H1 (cell line): ENCODE results near the gene TNRC6C. TPM values are rescaled to one million over a fixed set of nuclear protein-coding genes. Genes with fewer than 3 reads are reported as not detected.
A peak's percentile ranks its signal among the peaks of the same experiment; 100 is the strongest.

Source experiments
- CTCF ChIA-PET: fragments of 300-600 bp; sonication (Branson Sonifier 250); formaldehyde crosslinking; loops from one replicate; lab custom pipeline; 2021; ENCODE audit not compliant: partially characterized antibody; lab: Charles Lee
- POLR2A ChIA-PET: fragments of 300-600 bp; sonication (Branson Sonifier 250); formaldehyde crosslinking; loops from one replicate; lab custom pipeline; 2021; ENCODE audit warnings: inconsistent platforms; ENCODE audit not compliant: partially characterized antibody; lab: Charles Lee
- DNase-seq, 2 experiments: peaks; one replicate each; pipeline versions ENCODE4 v3.0.0 to v3.0.0-alpha.2; 2010 to 2022; ENCODE audit warnings: low spot score in 2 of 2, low read depth in 1 of 2, mixed read lengths in 1 of 2
- FAIRE-seq: peaks from 2 replicates; lab custom pipeline; 2011; peaks lifted over from hg19 to GRCh38; lab: Jason Lieb, UNC
- H2AFZ ChIP-seq: 2 replicates; pipeline ENCODE4 v1.8.1; 2012; ENCODE audit warnings: low read length, inconsistent platforms
- H2AK5ac ChIP-seq: 2 replicates; pipeline ENCODE4 v1.6.1; 2013; ENCODE audit warnings: low read depth, low read length
- H2BK120ac ChIP-seq: replicated peaks from 2 replicates; pipeline ENCODE3; 2013; ENCODE audit warnings: low read depth, low read length, inconsistent platforms
- H2BK12ac ChIP-seq: 2 replicates; pipeline ENCODE4 v1.6.1; 2013; ENCODE audit warnings: low read depth, low read length
- H2BK15ac ChIP-seq: 2 replicates; pipeline ENCODE4 v1.6.1; 2013; ENCODE audit warnings: low read length
- H2BK20ac ChIP-seq: 2 replicates; pipeline ENCODE4 v1.6.1; 2013; ENCODE audit warnings: low read length
- H2BK5ac ChIP-seq: 2 replicates; pipeline ENCODE4 v1.6.1; 2013; ENCODE audit warnings: low read depth, low read length
- H3K14ac ChIP-seq: 2 replicates; pipeline ENCODE4 v1.6.1; 2013; ENCODE audit warnings: inconsistent platforms; ENCODE audit not compliant: insufficient read length
- H3K18ac ChIP-seq: 2 replicates; pipeline ENCODE4 v1.6.1; 2013; ENCODE audit warnings: low read length; ENCODE audit errors: extremely low read depth
- H3K23ac ChIP-seq: 2 replicates; pipeline ENCODE4 v1.6.1; 2013; ENCODE audit warnings: inconsistent platforms; ENCODE audit not compliant: insufficient read length
- H3K23me2 ChIP-seq: 2 replicates; pipeline ENCODE4 v1.6.1; 2013; ENCODE audit warnings: low read depth, low read length
- H3K27ac ChIP-seq: 2 replicates; pipeline ENCODE4 v1.6.1; 2011; ENCODE audit warnings: low read depth, low read length, inconsistent platforms
- H3K27me3 ChIP-seq, 4 experiments: replicated peaks in 1 of 4; 1 replicate in 1 of 4; 2 replicates in 3 of 4; pipeline versions ENCODE4 v1.6.1 to v1.8.1; 2011 to 2013; ENCODE audit warnings: low read length in 3 of 4, mild to moderate bottlenecking in 3 of 4, inconsistent platforms in 2 of 4, mixed read lengths in 2 of 4, moderate library complexity in 1 of 4; ENCODE audit not compliant: control insufficient read depth in 3 of 4, insufficient read depth in 3 of 4; ENCODE audit errors: extremely low read depth in 1 of 4
- H3K36me3 ChIP-seq, 4 experiments: 2 replicates each; pipeline versions ENCODE4 v1.6.1 to v1.8.1; 2011 to 2013; ENCODE audit warnings: mild to moderate bottlenecking in 4 of 4, low read length in 3 of 4, moderate library complexity in 2 of 4, control low read depth in 1 of 4, inconsistent platforms in 1 of 4; ENCODE audit not compliant: insufficient read depth in 4 of 4, control insufficient read depth in 2 of 4
- H3K4ac ChIP-seq: replicated peaks from 2 replicates; pipeline ENCODE3; 2013; ENCODE audit warnings: low read length, low read depth, mixed read lengths, inconsistent platforms; ENCODE audit not compliant: insufficient read length
- H3K4me1 ChIP-seq, 4 experiments: replicated peaks in 1 of 4; 1 replicate in 1 of 4; 2 replicates in 3 of 4; pipeline versions ENCODE4 v1.6.1 to v1.8.1; 2011 to 2013; ENCODE audit warnings: low read length in 3 of 4, inconsistent platforms in 2 of 4, mixed read lengths in 1 of 4; ENCODE audit not compliant: insufficient read depth in 4 of 4, control insufficient read depth in 3 of 4
- H3K4me2 ChIP-seq, 2 experiments: 2 replicates each; pipeline versions ENCODE4 v1.6.1 to v1.8.1; 2011 to 2013; ENCODE audit warnings: low read depth in 2 of 2, low read length in 2 of 2, control low read depth in 1 of 2, inconsistent platforms in 1 of 2, mild to moderate bottlenecking in 1 of 2; ENCODE audit not compliant: insufficient read depth in 1 of 2
- H3K4me3 ChIP-seq, 4 experiments: fragments of 200-600, 300-600 bp in 1 of 4; sonication (generic), shearing (Covaris generic), sonication (Bioruptor Twin) in 1 of 4; 2 replicates each; pipeline versions ENCODE4 v1.5.1 to v1.8.1; 2011 to 2016; ENCODE audit warnings: low read length in 4 of 4, low read depth in 3 of 4, control low read depth in 2 of 4, inconsistent platforms in 2 of 4, mild to moderate bottlenecking in 2 of 4, mixed read lengths in 1 of 4, moderate library complexity in 1 of 4; ENCODE audit not compliant: insufficient read depth in 2 of 4; ENCODE audit errors: extremely low read depth in 1 of 4
- H3K56ac ChIP-seq: replicated peaks from 2 replicates; pipeline ENCODE3; 2013; ENCODE audit warnings: low read depth, mild to moderate bottlenecking, mixed read lengths, low read length, inconsistent platforms; ENCODE audit not compliant: insufficient read length
- H3K79me1 ChIP-seq: 2 replicates; pipeline ENCODE4 v1.6.1; 2013; ENCODE audit warnings: low read depth, low read length, control low read depth
- H3K79me2 ChIP-seq, 2 experiments: 2 replicates each; pipeline versions ENCODE4 v1.6.1 to v1.8.1; 2012 to 2013; ENCODE audit warnings: low read length in 2 of 2, mild to moderate bottlenecking in 2 of 2, inconsistent platforms in 1 of 2; ENCODE audit not compliant: insufficient read depth in 2 of 2, control insufficient read depth in 1 of 2
- H3K9ac ChIP-seq, 4 experiments: replicated peaks in 1 of 4; 1 replicate in 1 of 4; 2 replicates in 3 of 4; pipeline versions ENCODE4 v1.6.1 to v1.8.1; 2011 to 2013; ENCODE audit warnings: low read depth in 3 of 4, low read length in 3 of 4, control low read depth in 2 of 4, mild to moderate bottlenecking in 2 of 4, moderate library complexity in 2 of 4, inconsistent platforms in 1 of 4; ENCODE audit errors: extremely low read depth in 1 of 4
- H3K9me3 ChIP-seq, 2 experiments: 2 replicates each; pipeline versions ENCODE4 v1.6.1 to v1.8.1; 2012 to 2013; ENCODE audit warnings: mild to moderate bottlenecking in 2 of 2, moderate library complexity in 2 of 2, control low read depth in 1 of 2, inconsistent platforms in 1 of 2, low read depth in 1 of 2, low read length in 1 of 2, mixed read lengths in 1 of 2; ENCODE audit not compliant: insufficient read depth in 2 of 2
- H4K20me1 ChIP-seq, 2 experiments: replicated peaks in 1 of 2; 2 replicates each; pipeline versions ENCODE3 to v1.8.1; 2011 to 2013; ENCODE audit warnings: inconsistent platforms in 2 of 2, low read length in 2 of 2, mild to moderate bottlenecking in 1 of 2; ENCODE audit not compliant: insufficient read depth in 2 of 2, control insufficient read depth in 1 of 2
- H4K5ac ChIP-seq: 2 replicates; pipeline ENCODE4 v1.6.1; 2013; ENCODE audit warnings: low read length, low read depth, mixed read lengths, inconsistent platforms; ENCODE audit not compliant: insufficient read length
- H4K8ac ChIP-seq: 2 replicates; pipeline ENCODE4 v1.8.0; 2013; ENCODE audit warnings: mild to moderate bottlenecking, moderate library complexity, low read length, inconsistent platforms; ENCODE audit not compliant: insufficient read depth; ENCODE audit errors: extremely low read depth
- H4K91ac ChIP-seq: replicated peaks from 2 replicates; pipeline ENCODE3; 2013; ENCODE audit warnings: low read length, mixed read lengths, inconsistent platforms; ENCODE audit not compliant: insufficient read length
- BACH1 ChIP-seq: IDR thresholded peaks from 2 replicates; pipeline ENCODE4 v1.6.1; 2012; ENCODE audit warnings: low read length, improper control_type of control experiment
- NRF1 ChIP-seq: IDR thresholded peaks from 2 replicates; pipeline ENCODE4 v1.6.1; 2011; ENCODE audit warnings: mild to moderate bottlenecking, low read depth, low read length, improper control_type of control experiment
- POLR2A ChIP-seq, 2 experiments: IDR thresholded peaks; 1 replicate in 1 of 2; 2 replicates in 1 of 2; pipeline ENCODE4 v1.6.1; 2011; ENCODE audit warnings: low read depth in 2 of 2, low read length in 2 of 2, mild to moderate bottlenecking in 2 of 2; ENCODE audit errors: control extremely low read depth in 1 of 2
- POLR2AphosphoS5 ChIP-seq: IDR thresholded peaks from 2 replicates; pipeline ENCODE4 v1.6.1; 2011; ENCODE audit warnings: low read depth, low read length
- SAP30 ChIP-seq: fragments of 300-600 bp; sonication (generic); IDR thresholded peaks from 2 replicates; pipeline ENCODE4 v1.7.1; 2012; ENCODE audit warnings: low read length, moderate library complexity, mild to moderate bottlenecking, inconsistent platforms; ENCODE audit not compliant: insufficient read depth, insufficient replicate concordance
- SIRT6 ChIP-seq: IDR thresholded peaks from one replicate; pipeline ENCODE4 v1.7.1; 2012; ENCODE audit warnings: low read length, inconsistent platforms
- SP1 ChIP-seq: IDR thresholded peaks from 2 replicates; pipeline ENCODE4 v1.6.1; 2011; ENCODE audit warnings: low read depth, low read length
- SP4 ChIP-seq: IDR thresholded peaks from 2 replicates; pipeline ENCODE4 v1.6.1; 2012; ENCODE audit warnings: low read length, inconsistent platforms
- TAF1 ChIP-seq: IDR thresholded peaks from 2 replicates; pipeline ENCODE4 v1.6.1; 2011; ENCODE audit warnings: mild to moderate bottlenecking, low read depth, low read length
- TEAD4 ChIP-seq: IDR thresholded peaks from 2 replicates; pipeline ENCODE4 v1.6.1; 2012; ENCODE audit warnings: low read depth, low read length, inconsistent platforms, mixed read lengths
- WGBS, 2 experiments: shearing (Covaris generic) in 1 of 2; methylation state at CpG; one replicate each; pipeline versions ENCODE4 v1.1.6 to v1.1.7; 2013 to 2015; ENCODE audit warnings: low lambda C conversion rate in 2 of 2, mixed read lengths in 2 of 2, inconsistent platforms in 1 of 2, low coverage in 1 of 2, missing lambda C conversion rate in 1 of 2; ENCODE audit not compliant: insufficient replicate concordance in 2 of 2, insufficient coverage in 1 of 2, insufficient read length in 1 of 2; ENCODE audit errors: extremely low coverage in 1 of 2, missing lambda C conversion rate in 1 of 2; 5-methylcytosine and 5-hydroxymethylcytosine counted together
- polyA plus RNA-seq, 7 experiments: library from polyadenylated mRNA; depleted of rRNA in 3 of 7; stranded (reverse) in 5 of 7; unstranded in 2 of 7; fragments of >200 nt in 5 of 7; fragments of 200-250 nt in 2 of 7; gene quantifications; 1 replicate in 5 of 7; 2 replicates in 1 of 7; 4 replicates in 1 of 7; pipeline versions ENCODE4 v1.2.1 to v1.2.3, GENCODE V29; 2011 to 2013; ENCODE audit warnings: missing spikeins in 2 of 7, mixed read lengths in 2 of 7
- total RNA-seq: library from RNA; stranded (reverse); fragmentation: NEBNext Ultra II Directional; extraction: Animal tissue kit (Norgen Biotek cat#: 25700); gene quantifications from 2 replicates; pipeline ENCODE4 v1.2.1, GENCODE V29; 2021
- TF ChIP-seq, protein P1 (sequence below): IDR thresholded peaks from 2 replicates; pipeline ENCODE4 v1.6.1; 2011; ENCODE audit warnings: low read depth, mild to moderate bottlenecking, low read length; ENCODE audit not compliant: insufficient read depth

Gene TNRC6C
- total and polyA plus RNA-seq, 2 of the 8 experiments (the other 6 are each of a cell fraction or from before 2014, with no cell fraction given), result 2.8 to 28.9 TPM

DNA sequence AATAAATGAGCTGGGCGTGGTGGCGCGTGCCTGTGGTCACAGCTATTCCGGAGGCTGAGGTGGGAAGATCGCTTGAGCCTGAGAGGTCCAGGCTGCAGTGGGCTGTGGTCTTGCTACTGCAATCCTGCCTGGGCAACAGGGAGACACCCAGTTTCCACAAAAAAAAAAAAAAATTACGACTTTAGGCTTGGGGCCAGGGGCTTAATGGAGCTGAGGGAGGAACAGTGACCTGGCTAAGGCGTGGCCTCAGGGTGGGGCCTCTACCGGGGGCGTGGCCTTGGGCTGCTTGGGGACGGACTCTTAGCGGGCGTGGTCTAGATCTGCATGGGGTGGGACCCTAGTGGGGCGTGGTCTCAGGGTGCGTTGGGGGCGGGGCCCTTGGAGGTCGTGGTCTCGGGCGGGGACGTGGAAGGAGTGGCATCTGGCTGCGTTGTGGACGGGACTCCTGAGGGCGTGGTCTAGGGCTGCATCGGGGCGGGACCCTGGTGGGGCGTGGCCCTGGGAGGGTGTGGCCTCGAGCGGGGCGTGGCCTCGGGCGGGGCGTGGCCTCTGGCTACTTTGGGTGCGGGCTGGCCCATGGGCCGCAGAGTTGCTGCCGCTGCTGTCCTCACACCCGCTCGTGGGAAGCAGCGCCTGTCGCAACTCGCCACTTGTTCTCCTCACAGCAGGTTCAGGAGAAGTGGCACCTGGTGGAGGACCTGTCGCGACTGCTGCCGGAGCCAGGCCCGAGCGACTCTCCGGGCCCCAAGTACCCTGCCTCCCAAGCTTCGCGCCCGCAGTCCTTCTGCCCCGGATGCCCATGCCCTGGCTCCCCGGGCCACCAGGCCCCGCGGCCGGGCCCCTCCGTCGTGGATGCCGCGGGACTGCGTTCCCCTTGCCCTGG is 181.9 kb downstream of the TNRC6C start:
- peak; percentile 39 for FAIRE-seq
- Histone ChIP-seq H3K9ac (no peak overlapping the region), H3K23ac (no peak overlapping the region), H3K79me1 (no peaks in the 10 kb centered on the region), H3K9me3 (no peaks in the 10 kb centered on the region), H3K4me3 (peak overlapping the region in 3 of 4 experiments; percentile 18 to 45 (median 24); a peak in 5 of 8 replicates), H2BK20ac (no peak overlapping the region), H2AK5ac (no peak overlapping the region), H2BK15ac (no peak overlapping the region), H3K23me2 (peaks cover 2% of the 10 kb centered on the region; the same call in 1 of the 2 replicates), H2BK5ac (peak overlapping the region; percentile 32; the same call in 1 of the 2 replicates), H3K27ac (no peak overlapping the region), H3K56ac (no peak overlapping the region), H3K36me3 (no peaks in the 10 kb centered on the region), H4K5ac (no peak overlapping the region), H3K14ac (no peak overlapping the region), H2BK12ac (no peak overlapping the region), H3K27me3 (0 out of 7 replicates have a peak, but pooled peaks cover 0 to 2% (median 0%) of the 10 kb centered on the region in 4 experiments), H3K79me2 (no peaks in the 10 kb centered on the region), H2BK120ac (no peak overlapping the region), H3K4me2 (peak overlapping the region; percentile 49 to 69), H4K91ac (no peak overlapping the region), H3K4ac (no peak overlapping the region), H3K4me1 (peaks cover 0 to 6% (median 5%) of the 10 kb centered on the region in 4 experiments; a peak in 3 of 7 replicates), H2AFZ (peak overlapping the region; percentile 57; the same call in 1 of the 2 replicates), H3K18ac (no peak overlapping the region), H4K20me1 (peaks cover 0 to 3% of the 10 kb centered on the region in 2 experiments), H4K8ac (peak overlapping the region; percentile 80; the same call in 1 of the 2 replicates)
- DNase-seq, result peak; percentile 98 to 100
- 29% methylated on average over 50 of the region's 58 CpGs; no CpG with 5 or more reads in 1 of the 2 experiments for WGBS, 2 experiments
- ChIA-PET POLR2A (interaction anchor here (0.9 to 6.2 kb wide), 5 partner anchors 12 to 31 kb away, joined by 3 to 40 read pairs (median 6); partner anchors contain the start of gene TMC6), CTCF (interaction anchor here (0.6 to 8.0 kb wide), 13 partner anchors 10 to 913 kb away, joined by 3 to 122 read pairs (median 4); partner anchors contain the start of genes TMC6 and TMC8)
- TF ChIP-seq POLR2A (IDR thresholded peaks at IDR 0.05; ENCODE audit: control extremely low read depth in 1 of 2, low read depth in 2 of 2, low read length in 2 of 2), result peak in 1 of 2 experiments; percentile 60; a peak in 2 of 3 replicates
- TF ChIP-seq, protein P1, sequence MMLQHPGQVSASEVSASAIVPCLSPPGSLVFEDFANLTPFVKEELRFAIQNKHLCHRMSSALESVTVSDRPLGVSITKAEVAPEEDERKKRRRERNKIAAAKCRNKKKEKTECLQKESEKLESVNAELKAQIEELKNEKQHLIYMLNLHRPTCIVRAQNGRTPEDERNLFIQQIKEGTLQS, result no peak
- no peak for TF ChIP-seq SAP30
- no peak for TF ChIP-seq NRF1
- no peak for TF ChIP-seq SIRT6
- TF ChIP-seq SP1, result peak; percentile 96
- TF ChIP-seq TAF1, result peak; percentile 58; the same call in 1 of the 2 replicates
- peak; percentile 16; the same call in 1 of the 2 replicates for TF ChIP-seq TEAD4
- TF ChIP-seq BACH1, result 0 out of 2 replicates have a peak, but pooled peaks have one; percentile 14
- TF ChIP-seq POLR2AphosphoS5, result peak; percentile 37; the same call in 1 of the 2 replicates
- peak; percentile 97 for TF ChIP-seq SP4
